Measurements from ENCODE around the gene SLC13A5.

The SLC13A5 gene

GRCh38 chr17:6708357-6708961, 4.7 kb downstream of the SLC13A5 start:
- Histone ChIP-seq H3K4me3 (ENCODE audit: low read depth in 1 of 2, low read length in 2 of 2) (no peak overlapping the region), H3K4me1 (ENCODE audit: insufficient read depth, low read length) (no peaks in the 10 kb centered on the region), H3K9ac (ENCODE audit: low read length) (no peak overlapping the region), H3K27me3 (ENCODE audit: control insufficient read depth in 1 of 2, insufficient read depth in 2 of 2, low read length in 2 of 2) (peaks cover 4 to 31% of the 10 kb centered on the region in 2 donors), H3K27ac (ENCODE audit: low read depth, low read length) (no peak overlapping the region), H3K9me3 (ENCODE audit: low read length) (no peaks in the 10 kb centered on the region), H3K36me3 (ENCODE audit: insufficient read depth, low read length) (no peaks in the 10 kb centered on the region)

DNA sequence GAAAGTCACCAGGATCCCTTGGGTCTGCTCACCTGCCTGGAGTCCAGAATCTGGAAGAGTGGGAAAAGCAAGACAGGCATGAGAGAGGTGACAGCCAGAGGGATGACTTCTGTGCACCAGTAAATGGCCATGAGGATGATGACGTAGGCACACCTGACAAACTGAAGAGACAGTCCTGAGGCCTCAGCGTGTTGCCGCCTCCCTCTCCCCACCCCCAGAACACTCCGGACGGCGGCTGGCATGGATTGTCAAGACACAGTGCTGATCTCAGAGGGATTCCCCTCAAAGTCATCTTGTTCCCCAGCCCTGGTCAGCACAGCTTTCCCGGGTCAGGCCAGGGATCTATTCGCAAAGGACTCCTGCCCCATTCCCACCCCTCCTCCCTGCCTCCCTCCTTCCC, 6.2 kb downstream of the SLC13A5 start:
- peaks cover 3 to 16% of the 10 kb centered on the region in 2 donors for H3K27me3 ChIP-seq (ENCODE audit: control insufficient read depth in 1 of 2, insufficient read depth in 2 of 2, low read length in 2 of 2)
- H3K9ac ChIP-seq (ENCODE audit: low read length): no peak overlapping the region
- H3K27ac ChIP-seq (ENCODE audit: low read depth, low read length): no peak overlapping the region
- no peaks in the 10 kb centered on the region for H3K4me1 ChIP-seq (ENCODE audit: insufficient read depth, low read length)
- H3K36me3 ChIP-seq (ENCODE audit: insufficient read depth, low read length): no peaks in the 10 kb centered on the region
- H3K9me3 ChIP-seq (ENCODE audit: low read length): no peaks in the 10 kb centered on the region
- H3K4me3 ChIP-seq (ENCODE audit: low read depth in 1 of 2, low read length in 2 of 2): no peak overlapping the region

DNA sequence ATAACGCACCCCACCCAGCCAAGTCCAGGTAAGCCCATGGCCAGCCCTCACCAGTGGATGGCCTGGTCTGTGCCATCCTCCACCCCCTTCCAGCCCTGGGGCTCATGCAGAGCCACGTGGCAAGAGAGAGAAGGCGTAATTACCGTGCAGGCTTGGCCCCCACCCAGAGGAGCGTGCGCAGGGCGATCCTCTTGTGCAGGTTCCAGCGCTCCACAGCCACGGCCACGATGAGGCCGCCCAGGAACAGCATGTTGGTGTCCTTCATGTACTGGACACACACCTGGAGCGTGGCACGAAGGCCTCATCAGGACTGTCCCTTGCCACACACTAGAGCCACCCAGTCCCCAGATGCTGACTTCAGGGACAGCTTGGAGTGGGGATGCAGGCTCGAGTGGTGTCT, 6.7 kb downstream of the SLC13A5 start:
- Histone ChIP-seq H3K27ac (ENCODE audit: low read depth, low read length) (no peak overlapping the region), H3K4me3 (ENCODE audit: low read depth in 1 of 2, low read length in 2 of 2) (no peak overlapping the region), H3K9me3 (ENCODE audit: low read length) (no peaks in the 10 kb centered on the region), H3K36me3 (ENCODE audit: insufficient read depth, low read length) (no peaks in the 10 kb centered on the region), H3K27me3 (ENCODE audit: control insufficient read depth in 1 of 2, insufficient read depth in 2 of 2, low read length in 2 of 2) (peaks cover 0 to 11% of the 10 kb centered on the region in 2 donors), H3K4me1 (ENCODE audit: insufficient read depth, low read length) (no peaks in the 10 kb centered on the region), H3K9ac (ENCODE audit: low read length) (no peak overlapping the region)

DNA sequence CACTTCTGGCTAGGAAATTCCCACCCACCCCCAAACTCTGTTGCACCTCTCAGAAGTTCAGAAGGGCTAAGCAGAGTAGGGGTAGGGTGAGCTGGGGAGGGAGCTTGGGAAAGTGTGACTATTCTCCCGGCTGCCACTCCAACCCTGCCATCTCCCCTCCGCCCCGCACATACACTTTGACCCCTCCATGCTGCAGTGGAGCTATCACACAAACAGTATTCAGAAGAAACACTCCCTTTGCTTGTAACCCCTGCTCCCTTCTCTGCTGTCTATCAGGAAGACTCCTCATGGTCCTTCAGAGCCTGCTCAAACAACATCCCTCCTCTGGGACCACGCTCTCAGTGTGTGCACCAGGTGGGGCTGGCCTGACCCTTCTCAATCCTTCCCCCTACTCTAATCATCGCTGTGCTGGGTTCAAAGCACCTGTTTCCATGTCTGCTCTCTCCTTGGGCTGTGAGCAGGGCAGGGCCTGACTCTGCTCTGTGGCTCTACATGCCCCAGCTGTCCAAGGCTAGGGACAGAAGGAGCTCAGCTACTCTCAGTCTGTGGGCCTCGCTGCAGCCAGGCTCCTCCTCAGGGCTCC, 8.6 kb downstream of the SLC13A5 start:
- H3K27me3 ChIP-seq (ENCODE audit: control insufficient read depth in 1 of 2, insufficient read depth in 2 of 2, low read length in 2 of 2): peaks cover 0 to 5% of the 10 kb centered on the region in 2 donors
- no peaks in the 10 kb centered on the region for H3K4me1 ChIP-seq (ENCODE audit: insufficient read depth, low read length)
- H3K9ac ChIP-seq (ENCODE audit: low read length): no peak overlapping the region
- no peaks in the 10 kb centered on the region for H3K9me3 ChIP-seq (ENCODE audit: low read length)
- no peak overlapping the region for H3K4me3 ChIP-seq (ENCODE audit: low read depth in 1 of 2, low read length in 2 of 2)
- no peak overlapping the region for H3K27ac ChIP-seq (ENCODE audit: low read depth, low read length)
- H3K36me3 ChIP-seq (ENCODE audit: insufficient read depth, low read length): no peaks in the 10 kb centered on the region

DNA sequence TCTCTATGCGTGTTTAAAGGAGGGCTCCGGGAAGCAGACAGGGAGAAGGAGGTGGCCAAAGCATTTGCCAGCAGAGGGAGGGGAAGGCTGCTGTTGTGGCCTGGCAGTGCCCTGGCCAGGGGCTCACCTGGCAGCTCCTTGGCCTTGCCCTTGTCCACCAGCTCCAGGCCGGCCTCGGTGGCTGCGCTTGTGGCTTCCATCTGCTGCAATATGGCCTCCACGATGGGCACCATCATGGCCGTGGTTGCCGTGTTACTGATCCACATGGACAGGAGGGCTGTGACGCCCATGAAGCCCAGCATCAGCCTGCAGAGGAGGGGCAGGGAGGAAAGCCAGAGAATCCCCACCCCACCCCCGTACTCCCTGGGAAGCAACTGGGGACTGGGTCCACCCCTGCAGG, 9.4 kb downstream of the SLC13A5 start:
- H3K27ac ChIP-seq (ENCODE audit: low read depth, low read length): no peak overlapping the region
- no peak overlapping the region for H3K9ac ChIP-seq (ENCODE audit: low read length)
- H3K36me3 ChIP-seq (ENCODE audit: insufficient read depth, low read length): no peaks in the 10 kb centered on the region
- H3K4me1 ChIP-seq (ENCODE audit: insufficient read depth, low read length): no peaks in the 10 kb centered on the region
- no peaks in the 10 kb centered on the region for H3K9me3 ChIP-seq (ENCODE audit: low read length)
- peaks cover 0 to 5% of the 10 kb centered on the region in 2 donors for H3K27me3 ChIP-seq (ENCODE audit: control insufficient read depth in 1 of 2, insufficient read depth in 2 of 2, low read length in 2 of 2)
- H3K4me3 ChIP-seq (ENCODE audit: low read depth in 1 of 2, low read length in 2 of 2): no peak overlapping the region

GRCh38 chr17:6702567-6703215, 10.5 kb downstream of the SLC13A5 start:
- Histone ChIP-seq H3K4me1 (ENCODE audit: insufficient read depth, low read length) (no peaks in the 10 kb centered on the region), H3K9me3 (ENCODE audit: low read length) (no peaks in the 10 kb centered on the region), H3K4me3 (ENCODE audit: low read depth in 1 of 2, low read length in 2 of 2) (no peak overlapping the region), H3K9ac (ENCODE audit: low read length) (no peak overlapping the region), H3K27me3 (ENCODE audit: control insufficient read depth in 1 of 2, insufficient read depth in 2 of 2, low read length in 2 of 2) (peaks cover 0 to 5% of the 10 kb centered on the region in 2 donors), H3K27ac (ENCODE audit: low read depth, low read length) (no peak overlapping the region), H3K36me3 (ENCODE audit: insufficient read depth, low read length) (no peaks in the 10 kb centered on the region)

- no peaks in the 10 kb centered on the region for H3K36me3 ChIP-seq (ENCODE audit: insufficient read depth, low read length)
- no peaks in the 10 kb centered on the region for H3K4me1 ChIP-seq (ENCODE audit: insufficient read depth, low read length)
- H3K4me3 ChIP-seq (ENCODE audit: low read depth in 1 of 2, low read length in 2 of 2): no peak overlapping the region
- H3K27ac ChIP-seq (ENCODE audit: low read depth, low read length): no peak overlapping the region
- no peak overlapping the region for H3K9ac ChIP-seq (ENCODE audit: low read length)
- no peaks in the 10 kb centered on the region for H3K9me3 ChIP-seq (ENCODE audit: low read length)
- peaks cover 0 to 5% of the 10 kb centered on the region in 2 donors for H3K27me3 ChIP-seq (ENCODE audit: control insufficient read depth in 1 of 2, insufficient read depth in 2 of 2, low read length in 2 of 2)
These were observed 11.4 kb downstream of the SLC13A5 start for GRCh38 chr17:6701719-6702118.

- Histone ChIP-seq H3K36me3 (ENCODE audit: insufficient read depth, low read length) (no peaks in the 10 kb centered on the region), H3K4me1 (ENCODE audit: insufficient read depth, low read length) (no peaks in the 10 kb centered on the region), H3K27me3 (ENCODE audit: control insufficient read depth in 1 of 2, insufficient read depth in 2 of 2, low read length in 2 of 2) (peaks cover 0 to 8% of the 10 kb centered on the region in 2 donors), H3K27ac (ENCODE audit: low read depth, low read length) (no peak overlapping the region), H3K9ac (ENCODE audit: low read length) (no peak overlapping the region), H3K9me3 (ENCODE audit: low read length) (no peaks in the 10 kb centered on the region), H3K4me3 (ENCODE audit: low read depth in 1 of 2, low read length in 2 of 2) (no peak overlapping the region)
These were observed 12.2 kb downstream of the SLC13A5 start for GRCh38 chr17:6700948-6701307.

DNA sequence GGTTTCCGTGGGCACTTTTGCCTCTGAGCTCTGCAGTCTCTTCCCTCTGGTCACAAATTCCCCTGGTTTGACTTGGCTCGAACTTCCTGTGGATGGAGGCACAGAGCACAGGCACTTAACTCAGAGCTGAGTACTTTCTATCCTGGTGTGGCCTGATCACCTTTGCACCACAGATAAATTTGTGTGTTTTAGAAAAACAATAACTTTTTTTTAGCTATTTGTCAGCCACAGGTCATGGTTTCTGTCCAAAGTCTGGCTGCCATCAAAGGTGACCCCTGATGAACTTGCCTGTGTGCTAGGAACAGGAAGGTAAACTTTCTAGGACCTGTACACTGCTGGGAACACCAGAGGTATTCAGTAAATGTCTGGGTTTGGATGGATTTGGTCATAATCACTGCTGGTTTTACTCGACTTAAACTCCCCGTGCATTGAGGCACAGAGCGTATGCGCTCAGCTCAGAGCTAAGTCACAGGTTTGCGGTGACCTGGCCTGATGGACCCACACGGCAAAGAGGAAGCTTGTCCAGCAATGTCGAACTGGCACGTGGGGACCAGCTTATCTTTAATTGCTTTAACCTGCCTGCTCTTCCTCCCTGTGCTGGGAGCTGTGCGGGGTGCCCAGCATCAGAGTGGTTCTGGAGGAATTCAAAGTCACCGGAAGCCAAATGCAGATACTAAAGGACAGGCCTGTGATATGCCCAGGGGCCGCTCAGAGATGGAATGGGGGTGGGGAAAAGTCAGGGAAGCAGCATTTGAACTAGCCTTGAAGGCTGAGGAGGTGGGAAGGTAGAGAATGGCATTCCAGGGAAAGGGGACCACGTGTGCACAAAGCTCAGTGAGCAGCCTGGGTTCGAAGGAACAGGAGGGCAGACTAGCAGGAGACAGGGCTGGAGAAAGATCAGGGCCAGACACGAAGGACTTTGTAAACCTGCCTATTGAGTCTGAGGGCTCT, 12.9 kb downstream of the SLC13A5 start:
- no peaks in the 10 kb centered on the region for H3K9me3 ChIP-seq (ENCODE audit: low read length)
- H3K4me3 ChIP-seq (ENCODE audit: low read depth in 1 of 2, low read length in 2 of 2): no peak overlapping the region
- H3K27me3 ChIP-seq (ENCODE audit: control insufficient read depth in 1 of 2, insufficient read depth in 2 of 2, low read length in 2 of 2): peaks cover 0 to 8% of the 10 kb centered on the region in 2 donors
- H3K4me1 ChIP-seq (ENCODE audit: insufficient read depth, low read length): no peaks in the 10 kb centered on the region
- H3K36me3 ChIP-seq (ENCODE audit: insufficient read depth, low read length): no peaks in the 10 kb centered on the region
- no peak overlapping the region for H3K9ac ChIP-seq (ENCODE audit: low read length)
- no peak overlapping the region for H3K27ac ChIP-seq (ENCODE audit: low read depth, low read length)

DNA sequence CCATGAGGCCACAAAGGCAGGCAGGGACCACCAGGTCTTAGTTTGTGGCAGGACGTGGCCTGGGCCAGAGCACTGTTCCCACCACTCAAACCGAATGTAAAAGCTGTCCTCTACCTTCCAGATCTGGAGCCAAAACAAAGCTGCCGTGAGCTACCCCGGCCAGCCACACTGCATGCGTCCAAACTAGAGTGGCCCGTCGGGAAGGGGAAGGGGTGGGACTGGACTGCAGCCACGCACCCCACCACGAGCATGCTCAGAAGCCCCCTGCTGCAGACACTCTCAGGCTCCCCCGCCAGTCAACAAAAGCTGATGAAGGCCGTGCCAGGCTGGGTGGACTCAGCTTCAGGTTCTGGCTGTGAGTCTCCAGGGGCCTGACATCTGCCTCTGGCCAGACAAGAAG, 15.2 kb downstream of the SLC13A5 start:
- Histone ChIP-seq H3K4me1 (ENCODE audit: insufficient read depth, low read length) (no peaks in the 10 kb centered on the region), H3K9me3 (ENCODE audit: low read length) (no peaks in the 10 kb centered on the region), H3K27ac (ENCODE audit: low read depth, low read length) (no peak overlapping the region), H3K9ac (ENCODE audit: low read length) (no peak overlapping the region), H3K36me3 (ENCODE audit: insufficient read depth, low read length) (no peaks in the 10 kb centered on the region), H3K27me3 (ENCODE audit: control insufficient read depth in 1 of 2, insufficient read depth in 2 of 2, low read length in 2 of 2) (peaks cover 0 to 3% of the 10 kb centered on the region in 2 donors), H3K4me3 (ENCODE audit: low read depth in 1 of 2, low read length in 2 of 2) (no peak overlapping the region)

DNA sequence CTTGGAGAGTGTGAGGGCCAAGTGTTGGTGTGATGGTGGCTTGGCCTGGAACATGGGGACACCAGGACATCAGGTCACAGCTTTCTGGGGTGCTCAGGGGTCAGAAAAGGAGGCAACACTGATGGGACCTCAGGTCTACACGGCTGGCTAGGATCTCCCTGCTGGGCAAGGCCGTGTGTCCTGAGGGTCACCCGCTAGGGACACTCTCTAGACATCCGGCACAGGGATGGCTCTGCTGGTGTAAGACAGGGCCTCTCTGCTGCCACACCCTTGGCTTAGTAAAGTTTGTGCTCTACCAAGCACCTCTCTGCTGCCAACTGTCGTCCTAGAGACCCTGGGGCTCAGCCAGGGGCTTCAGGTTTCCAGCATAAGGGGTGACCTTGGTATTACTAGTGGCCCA, 16.3 kb downstream of the SLC13A5 start:
- H3K9ac ChIP-seq (ENCODE audit: low read length): no peak overlapping the region
- no peaks in the 10 kb centered on the region for H3K4me1 ChIP-seq (ENCODE audit: insufficient read depth, low read length)
- H3K36me3 ChIP-seq (ENCODE audit: insufficient read depth, low read length): no peaks in the 10 kb centered on the region

More for the DNA sequence above, 16.3 kb downstream of the SLC13A5 start:
- Histone ChIP-seq H3K9me3 (ENCODE audit: low read length) (no peaks in the 10 kb centered on the region), H3K27me3 (ENCODE audit: control insufficient read depth in 1 of 2, insufficient read depth in 2 of 2, low read length in 2 of 2) (peaks cover 0 to 3% of the 10 kb centered on the region in 2 donors), H3K27ac (ENCODE audit: low read depth, low read length) (no peak overlapping the region), H3K4me3 (ENCODE audit: low read depth in 1 of 2, low read length in 2 of 2) (no peak overlapping the region)
